Peyer's patch (tissue), 4 donors: ENCODE measurements around the gene C1QTNF2.

Experiments used
- POLR2A ChIP-seq, 2 donors: fragments of 450-650 bp; IDR thresholded peaks; one replicate each; pipeline ENCODE4 v1.5.1; 2017; ENCODE audit warnings: antibody characterized with exemption in 2 of 2, mild to moderate bottlenecking in 2 of 2, moderate library complexity in 2 of 2
- TF ChIP-seq, protein P1 (sequence below), 6 experiments: fragments of 450-650 bp in 4 of 6; fragments of 200-600 bp in 2 of 6; sonication (generic) in 1 of 6; IDR thresholded peaks; one replicate each; pipeline ENCODE4 v1.5.1; 2017 to 2019; ENCODE audit warnings: antibody characterized with exemption in 6 of 6, mild to moderate bottlenecking in 3 of 6, moderate library complexity in 1 of 6

GRCh38 chr5:160310140-160310539, 60.3 kb downstream of the C1QTNF2 start:
- TF ChIP-seq, protein P1, sequence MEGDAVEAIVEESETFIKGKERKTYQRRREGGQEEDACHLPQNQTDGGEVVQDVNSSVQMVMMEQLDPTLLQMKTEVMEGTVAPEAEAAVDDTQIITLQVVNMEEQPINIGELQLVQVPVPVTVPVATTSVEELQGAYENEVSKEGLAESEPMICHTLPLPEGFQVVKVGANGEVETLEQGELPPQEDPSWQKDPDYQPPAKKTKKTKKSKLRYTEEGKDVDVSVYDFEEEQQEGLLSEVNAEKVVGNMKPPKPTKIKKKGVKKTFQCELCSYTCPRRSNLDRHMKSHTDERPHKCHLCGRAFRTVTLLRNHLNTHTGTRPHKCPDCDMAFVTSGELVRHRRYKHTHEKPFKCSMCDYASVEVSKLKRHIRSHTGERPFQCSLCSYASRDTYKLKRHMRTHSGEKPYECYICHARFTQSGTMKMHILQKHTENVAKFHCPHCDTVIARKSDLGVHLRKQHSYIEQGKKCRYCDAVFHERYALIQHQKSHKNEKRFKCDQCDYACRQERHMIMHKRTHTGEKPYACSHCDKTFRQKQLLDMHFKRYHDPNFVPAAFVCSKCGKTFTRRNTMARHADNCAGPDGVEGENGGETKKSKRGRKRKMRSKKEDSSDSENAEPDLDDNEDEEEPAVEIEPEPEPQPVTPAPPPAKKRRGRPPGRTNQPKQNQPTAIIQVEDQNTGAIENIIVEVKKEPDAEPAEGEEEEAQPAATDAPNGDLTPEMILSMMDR (IDR thresholded peaks at IDR 0.05): no peak
- TF ChIP-seq POLR2A (IDR thresholded peaks at IDR 0.05): no peak
